HG03095 (cell line): ENCODE results near the gene SERPINE1.

Source experiments
- ATAC-seq: cut with Tn5 transposase; IDR thresholded peaks from one replicate; pipeline ENCODE4 v1.9.1; 2021; ENCODE audit warnings: moderate library complexity; ENCODE audit not compliant: unreplicated experiment

Gene SERPINE1

DNA sequence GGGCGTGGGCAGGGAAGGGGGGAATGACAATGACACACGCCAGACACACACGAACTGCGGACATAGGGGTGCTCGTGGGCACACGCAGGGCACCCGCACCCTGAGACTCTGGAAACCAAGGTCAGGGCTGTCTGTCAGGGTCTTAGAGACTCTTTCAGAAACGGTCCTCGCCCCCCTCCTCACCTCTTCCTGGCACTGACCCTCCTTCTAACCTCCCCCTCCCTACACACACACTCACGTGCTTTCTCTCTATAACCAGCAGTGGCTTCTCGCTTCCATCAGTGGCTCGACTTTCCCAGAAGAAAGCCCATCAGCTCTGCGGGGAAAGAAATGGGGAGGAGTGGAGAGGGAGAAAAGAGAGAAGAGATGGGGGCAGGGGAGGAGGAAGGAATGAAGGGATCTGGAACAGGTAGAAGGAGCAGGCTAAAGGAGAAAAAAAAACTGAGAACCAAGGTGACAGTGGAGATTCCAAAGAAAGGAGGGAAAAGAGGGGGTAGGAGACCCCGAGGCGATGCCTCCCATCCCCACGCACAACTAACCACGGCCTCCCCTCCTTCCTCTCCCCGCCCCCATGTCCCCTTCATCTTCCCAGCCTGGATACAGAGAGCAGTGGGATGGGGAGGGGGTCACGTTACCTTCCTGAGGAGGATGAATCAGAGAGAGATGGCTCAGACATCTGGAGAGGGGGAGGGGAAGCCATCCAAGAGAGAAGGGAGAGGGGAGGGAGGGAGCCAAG lies 40.2 kb downstream of the SERPINE1 start:
- no peak for ATAC-seq

DNA sequence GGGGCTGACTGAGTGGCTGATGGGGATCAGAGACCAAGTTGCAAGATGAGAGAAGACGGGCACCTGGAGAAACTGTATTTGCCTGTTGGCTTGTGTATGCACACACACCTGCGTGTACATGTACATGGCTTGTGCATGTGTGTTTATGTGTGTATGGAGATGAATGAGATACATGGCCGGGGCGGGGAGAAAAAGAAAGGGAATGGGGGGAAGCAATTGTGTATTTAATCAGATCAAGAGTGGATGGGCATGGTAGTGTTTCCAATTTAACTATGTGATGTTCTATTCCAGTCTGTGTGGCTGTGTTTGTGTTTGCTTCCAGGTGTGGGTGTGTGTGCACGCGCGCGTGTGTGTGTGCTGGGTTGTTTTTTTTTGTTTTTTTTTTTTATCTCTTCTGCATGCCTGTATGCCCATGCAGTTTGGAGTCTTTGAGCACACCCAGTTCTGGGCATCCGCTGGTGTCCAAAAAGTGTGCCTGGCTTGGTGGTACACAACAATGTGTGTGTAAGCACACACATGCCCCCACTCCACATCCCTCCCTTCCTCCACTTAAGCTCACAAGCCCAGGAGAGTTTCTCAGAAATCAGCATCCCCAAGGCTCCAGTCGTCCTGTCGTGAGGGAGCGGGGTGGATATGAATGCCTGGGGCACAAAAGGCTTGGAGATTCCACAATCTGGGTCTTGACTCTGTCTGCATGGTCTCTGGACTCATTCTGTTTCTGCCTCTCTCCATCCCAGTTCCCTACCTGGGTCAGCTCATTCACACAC lies 40.9 kb downstream of the SERPINE1 start:
- no peak for ATAC-seq

DNA sequence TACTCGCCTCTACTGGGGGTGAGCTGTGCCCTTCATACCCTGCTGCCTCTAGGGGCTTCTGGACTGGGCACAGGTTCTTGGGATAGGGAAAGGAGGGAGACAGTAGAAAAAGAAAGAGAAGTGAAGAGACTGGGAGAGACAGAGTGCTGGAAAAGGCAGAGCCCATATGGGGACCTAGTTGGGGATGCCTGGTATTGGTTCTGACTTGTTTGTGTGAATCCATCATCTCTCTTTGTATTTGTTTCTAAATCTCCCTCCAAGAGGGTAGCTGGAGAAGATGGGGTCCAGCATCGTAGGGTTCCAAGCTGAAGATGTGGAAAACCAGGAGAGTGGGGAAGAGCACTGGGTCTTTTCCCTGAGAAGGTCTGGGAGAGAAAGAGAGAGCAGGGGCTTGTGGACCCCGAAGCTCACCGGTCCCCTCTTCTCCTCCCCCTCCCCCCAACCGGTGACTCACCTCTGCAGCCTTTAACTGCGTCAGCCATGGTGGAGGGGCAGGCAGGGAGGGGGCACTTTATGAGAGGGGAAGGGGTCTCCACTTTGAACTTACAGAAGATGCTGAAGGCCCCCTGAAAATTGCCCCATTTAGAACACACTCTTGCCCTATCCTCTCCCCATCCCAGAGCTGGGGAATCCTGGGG lies 41.6 kb downstream of the SERPINE1 start:
- ATAC-seq, result no peak

DNA sequence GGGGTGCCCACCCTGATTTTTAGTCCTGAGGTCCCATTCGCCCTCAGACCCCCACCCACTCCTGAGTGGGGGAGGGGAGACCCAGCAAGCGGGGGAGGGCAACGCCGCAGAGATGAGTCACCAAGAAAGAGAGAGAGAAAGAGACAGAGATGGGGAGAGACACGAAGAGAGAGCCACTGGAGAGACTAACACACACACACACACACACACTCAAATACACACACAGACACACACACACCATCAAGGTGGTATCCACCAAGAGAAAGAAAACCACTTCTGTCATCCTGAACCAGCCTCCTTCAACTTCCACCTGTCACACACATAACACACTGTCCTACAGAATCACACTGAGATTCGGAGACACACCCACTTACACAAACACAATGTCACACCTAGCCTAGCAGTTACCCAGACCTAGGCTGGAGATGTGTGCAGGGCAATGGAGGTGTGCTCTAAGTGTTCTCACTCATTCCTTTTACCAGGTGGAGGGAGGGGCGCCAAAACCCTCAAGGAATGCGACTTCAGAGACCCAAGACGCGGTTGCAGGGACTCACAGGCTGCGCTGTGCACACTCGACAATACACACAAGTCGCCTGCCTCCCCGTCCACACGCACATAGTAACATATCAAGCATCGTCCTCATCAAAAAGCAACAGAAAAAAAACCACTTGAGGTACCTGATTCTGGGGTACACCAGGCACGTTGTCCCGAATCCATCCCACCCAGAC lies 42.4 kb downstream of the SERPINE1 start:
- ATAC-seq, result no peak

DNA sequence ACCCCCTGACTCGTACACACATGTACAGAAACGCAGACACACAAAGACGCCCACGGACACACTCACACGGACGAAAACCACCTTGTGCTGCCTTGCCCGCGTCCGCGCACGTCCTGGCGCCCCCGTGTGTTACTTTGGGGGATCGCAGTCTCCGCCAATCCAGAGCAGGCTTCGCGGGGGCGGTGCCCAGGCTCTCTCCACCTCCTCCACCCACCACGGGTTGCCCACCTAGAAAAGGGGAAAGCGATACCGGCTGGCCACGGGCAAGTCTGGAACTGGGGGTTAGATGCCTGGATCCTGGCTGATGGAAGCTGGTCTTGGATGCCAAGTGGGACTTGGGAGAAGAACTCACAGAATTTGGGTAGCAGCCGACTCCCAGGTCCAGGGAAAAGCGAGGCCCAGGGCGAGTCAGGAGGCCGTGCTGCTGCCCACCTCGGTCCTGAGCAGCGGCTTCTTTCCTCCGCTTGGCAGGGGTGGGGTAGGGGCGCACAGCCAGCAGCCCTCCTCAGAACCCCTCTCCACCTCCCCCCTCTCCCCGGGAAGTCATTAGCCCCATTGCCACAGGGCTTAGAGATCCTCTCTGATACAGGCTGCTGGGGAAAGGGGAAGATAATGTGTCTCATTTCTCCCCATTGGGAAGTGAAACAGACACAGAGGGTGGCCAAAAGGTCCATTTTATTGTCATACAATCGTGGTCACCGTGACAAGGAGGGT lies 43.1 kb downstream of the SERPINE1 start:
- ATAC-seq, result no peak

DNA sequence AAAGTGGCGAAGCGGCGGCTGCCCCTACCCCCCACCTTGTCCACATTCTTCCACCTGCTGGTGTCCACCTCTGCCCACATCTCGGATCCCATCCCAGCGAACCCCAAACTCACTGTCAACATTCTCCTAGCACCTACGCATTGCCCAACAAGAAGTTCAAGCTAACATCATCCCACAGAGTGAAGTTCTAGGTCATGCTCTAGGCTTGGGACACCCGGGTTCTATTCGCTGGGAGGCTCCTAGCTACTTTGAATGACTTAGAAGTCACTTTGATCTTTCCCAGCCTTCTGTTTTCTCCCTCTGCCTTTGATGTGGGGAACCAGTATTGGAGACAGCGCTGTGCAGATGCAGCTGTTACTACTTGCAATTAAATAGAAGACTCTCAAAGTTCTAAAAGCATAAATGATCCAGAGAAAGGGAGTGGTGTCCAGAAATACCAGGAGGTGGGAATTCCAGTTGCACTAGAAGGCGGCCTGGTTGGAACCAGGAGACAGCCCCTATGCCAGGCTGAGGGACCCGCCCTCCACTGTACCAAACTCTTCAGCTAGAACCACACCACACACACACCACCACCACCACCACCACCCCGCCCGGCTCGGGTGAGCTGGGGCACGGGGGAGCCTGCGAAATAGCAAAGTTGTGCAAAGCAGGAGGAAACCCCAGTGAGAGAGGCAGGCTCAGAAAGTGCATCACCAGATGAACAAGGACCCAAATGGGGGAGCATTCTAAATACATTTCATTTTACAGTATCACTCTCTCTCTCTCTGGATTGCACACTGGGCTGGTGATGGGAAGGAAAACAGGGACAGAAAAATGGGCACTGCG lies 43.9 kb downstream of the SERPINE1 start:
- ATAC-seq, result no peak

DNA sequence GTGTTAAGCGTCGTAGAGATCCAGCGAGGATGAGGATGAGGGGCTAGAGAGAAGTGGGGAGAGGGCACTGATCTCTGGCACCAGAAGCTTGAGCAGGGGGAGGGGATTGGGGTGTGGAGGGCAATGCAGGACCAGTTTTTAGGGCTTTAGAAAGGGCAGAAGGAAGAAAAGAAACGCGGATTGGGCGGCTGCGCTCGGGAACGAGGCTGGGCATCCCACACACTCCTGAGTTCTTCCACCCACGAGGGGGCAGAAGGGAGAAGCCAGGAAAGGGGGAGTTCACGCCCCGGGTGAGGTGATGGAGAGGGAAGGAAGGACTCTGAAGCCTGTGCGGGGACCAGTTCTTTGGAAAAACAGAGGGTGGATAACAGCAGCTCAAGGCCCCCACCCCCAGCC lies 44.5 kb downstream of the SERPINE1 start:
- ATAC-seq, result no peak

DNA sequence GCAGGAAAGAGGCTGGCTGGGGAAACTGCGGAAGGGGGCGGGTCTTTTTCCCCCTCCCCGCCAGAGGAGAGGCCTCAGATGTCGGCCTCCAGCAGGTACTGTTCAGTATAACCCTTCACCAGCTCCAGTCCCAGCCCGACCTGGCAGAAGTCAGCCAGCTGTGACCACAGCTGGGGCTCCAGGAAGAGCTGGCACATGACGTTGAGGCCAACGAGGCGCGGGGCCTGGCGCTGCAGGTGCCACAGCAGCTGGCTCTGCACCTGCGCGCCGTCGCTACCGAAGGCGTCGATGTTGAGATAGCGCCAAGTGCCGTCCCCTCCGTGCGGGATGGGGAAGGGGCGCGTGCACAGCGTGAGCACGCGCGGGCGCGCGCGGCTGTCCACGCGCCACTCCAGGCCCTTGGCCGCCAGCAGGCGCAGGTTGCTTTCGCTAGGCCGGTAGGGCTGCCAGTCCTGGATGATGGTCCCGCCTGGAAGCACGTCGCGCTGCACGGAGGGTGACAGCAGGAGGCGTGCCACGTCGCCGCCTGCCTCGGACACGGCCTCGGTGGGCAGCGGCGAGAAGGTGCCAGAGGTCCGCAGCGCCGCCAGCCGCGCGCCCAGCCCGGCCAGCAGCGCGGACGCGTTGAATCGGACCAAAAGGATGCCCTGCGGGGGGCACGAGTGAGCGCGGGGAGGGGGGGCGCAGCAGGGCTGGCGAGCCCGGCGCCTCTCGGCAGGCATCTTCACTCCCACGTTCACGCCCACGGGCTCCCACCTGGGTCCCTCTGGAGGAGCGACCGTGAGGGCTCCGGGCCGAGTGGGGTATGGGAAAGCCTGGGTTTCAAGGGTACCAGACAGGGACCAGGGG lies 45.3 kb downstream of the SERPINE1 start:
- ATAC-seq, result no peak

DNA sequence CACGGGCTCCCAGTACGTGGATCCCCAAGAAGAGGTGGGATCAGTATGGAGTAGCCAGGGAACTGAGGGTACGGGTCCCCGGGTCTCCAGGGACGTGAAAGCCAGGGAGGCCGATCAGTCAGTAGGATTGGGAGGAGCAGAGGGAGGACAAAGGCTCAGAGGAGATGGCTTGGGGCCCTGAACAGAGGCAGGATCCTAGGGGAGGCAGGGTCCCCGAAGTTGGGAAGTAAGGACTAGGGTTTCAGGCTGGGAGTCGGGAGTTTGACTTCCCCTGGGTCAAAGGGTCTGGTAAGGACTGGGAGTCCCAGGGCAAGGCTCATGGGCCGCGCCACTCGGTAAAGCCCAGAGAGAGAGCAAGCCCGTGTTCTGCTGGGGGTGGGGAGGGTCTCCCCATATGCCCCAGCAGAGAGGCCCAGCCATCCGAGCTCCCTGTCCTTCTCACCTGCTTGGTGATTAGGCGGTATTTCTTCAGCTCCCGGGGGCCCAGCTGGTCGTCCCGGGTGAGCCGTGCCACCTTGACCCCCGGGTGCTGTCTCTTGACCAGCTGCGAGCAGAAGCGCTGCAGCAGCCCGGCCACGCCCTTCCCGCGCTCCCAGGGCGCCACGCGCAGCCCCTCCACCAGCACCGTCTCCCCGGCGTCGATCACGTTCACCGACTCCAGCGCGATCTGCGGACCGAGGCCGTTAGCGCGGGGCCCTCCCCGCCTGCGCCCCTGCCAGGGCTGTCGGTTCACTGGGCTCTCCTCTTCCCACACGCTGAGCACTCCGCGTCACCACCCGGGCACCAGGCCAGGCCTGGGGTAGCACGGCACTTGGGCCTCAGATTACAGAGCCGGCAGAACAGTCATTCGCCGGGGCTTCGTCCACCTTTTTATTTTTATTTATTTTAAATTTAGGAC lies 46.2 kb downstream of the SERPINE1 start:
- no peak for ATAC-seq

DNA sequence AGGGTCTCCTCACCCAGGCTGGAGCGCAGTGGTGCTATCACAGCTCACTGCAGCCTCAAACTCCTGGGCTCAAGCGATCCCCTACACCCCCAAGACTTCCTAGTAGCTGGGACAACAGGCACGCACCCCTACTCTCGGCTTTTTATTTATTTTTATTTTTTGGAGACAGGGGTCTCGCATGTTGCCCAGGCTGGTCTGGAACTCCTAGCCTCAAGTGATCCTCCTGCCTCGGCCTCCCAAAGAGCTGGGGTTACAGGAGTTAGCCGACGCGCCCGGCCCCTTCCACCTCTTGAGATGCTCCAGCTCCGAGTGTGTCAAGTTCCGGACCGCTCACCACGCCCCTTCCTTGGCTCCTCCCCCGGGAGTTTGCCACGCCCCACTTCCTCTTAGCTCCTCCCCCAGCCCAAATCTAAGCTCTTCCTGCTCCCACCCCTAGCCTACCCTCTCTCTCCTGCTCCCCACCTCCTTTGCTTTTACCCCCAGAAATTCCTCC lies 46.9 kb downstream of the SERPINE1 start:
- ATAC-seq, result no peak

DNA sequence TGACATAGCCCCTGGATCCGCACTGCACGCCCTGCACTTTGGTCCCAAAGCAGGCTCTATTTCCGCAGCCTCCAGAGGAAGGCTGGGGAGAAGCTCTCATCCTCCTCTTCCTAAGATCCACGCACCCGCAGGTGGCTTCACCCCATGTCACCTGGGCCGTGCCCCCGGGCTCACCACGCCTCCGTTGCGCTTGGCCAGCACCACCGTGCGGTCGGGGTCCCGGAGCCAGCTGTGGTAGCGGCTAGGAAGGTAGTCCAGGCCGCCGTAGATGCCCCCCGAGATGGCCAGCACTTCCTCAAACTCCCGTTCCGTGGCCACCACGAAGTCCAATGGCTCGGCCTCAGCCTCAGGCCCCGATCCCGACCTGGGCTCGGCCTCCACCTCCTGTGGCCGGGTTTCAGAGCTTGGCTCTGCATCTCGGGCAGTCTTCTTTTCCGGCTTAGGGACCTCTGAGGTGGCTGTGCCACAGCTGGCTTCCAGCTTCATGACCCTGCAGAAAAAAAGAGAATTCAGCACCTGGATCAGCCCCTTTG lies 47.5 kb downstream of the SERPINE1 start:
- no peak for ATAC-seq

DNA sequence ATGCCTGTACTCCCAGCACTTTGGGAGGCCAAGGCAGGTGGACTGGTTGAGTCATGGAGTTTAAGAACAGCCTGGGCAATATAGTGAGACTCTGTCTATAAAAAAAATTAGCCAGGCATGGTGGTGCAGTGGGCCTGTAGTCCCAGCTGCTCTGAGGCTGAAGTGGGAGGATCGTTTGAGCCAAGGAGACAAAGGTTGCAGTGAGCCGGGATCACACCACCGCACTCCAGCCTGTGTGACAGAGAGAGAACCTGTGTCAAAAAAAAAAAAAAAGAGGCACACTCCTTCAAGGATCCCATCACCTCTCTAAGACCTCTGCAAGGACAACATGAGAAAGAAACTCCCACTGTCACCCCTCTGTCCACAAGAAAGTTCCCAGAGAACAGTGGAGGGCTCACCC lies 48.8 kb downstream of the SERPINE1 start:
- ATAC-seq, result no peak

DNA sequence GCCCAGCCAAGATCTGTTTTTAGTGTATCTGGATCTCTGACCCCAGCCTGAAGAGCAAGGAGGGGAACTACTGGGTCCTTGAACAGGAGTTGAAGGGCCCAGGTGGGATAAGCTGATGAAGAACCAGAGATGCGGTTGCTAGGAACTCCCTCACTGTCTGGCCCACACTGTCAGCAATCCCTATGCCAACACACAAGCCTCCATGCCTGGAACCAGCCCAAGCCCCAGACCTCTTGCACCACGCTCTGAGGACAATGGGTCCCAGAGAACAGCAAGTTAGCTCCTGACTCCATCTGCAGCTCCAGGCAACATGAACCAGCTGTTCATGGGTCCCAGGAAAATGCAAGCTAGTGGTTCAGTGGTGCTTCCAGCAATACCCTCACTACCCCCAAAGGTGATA lies 50.7 kb downstream of the SERPINE1 start:
- no peak for ATAC-seq

DNA sequence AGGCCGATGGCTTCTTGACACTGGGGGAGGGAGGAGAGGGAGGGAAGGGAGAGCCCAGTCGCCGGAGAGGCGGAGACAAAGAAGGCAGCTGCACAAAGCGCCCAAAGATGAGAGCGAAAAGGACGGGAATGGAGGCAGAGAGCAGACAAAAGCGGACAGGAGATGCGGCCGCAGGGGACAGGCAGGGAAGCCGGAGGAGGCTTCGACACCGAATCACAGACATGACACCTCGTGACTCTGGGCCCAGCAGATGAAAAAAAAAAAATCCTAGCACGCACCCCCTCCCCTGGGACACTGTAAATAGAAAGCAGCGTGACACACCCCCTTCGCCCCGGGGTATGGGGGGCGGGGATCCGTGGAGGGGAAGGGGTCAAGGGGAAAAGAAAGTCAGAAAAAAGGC lies 52.2 kb downstream of the SERPINE1 start:
- no peak for ATAC-seq

DNA sequence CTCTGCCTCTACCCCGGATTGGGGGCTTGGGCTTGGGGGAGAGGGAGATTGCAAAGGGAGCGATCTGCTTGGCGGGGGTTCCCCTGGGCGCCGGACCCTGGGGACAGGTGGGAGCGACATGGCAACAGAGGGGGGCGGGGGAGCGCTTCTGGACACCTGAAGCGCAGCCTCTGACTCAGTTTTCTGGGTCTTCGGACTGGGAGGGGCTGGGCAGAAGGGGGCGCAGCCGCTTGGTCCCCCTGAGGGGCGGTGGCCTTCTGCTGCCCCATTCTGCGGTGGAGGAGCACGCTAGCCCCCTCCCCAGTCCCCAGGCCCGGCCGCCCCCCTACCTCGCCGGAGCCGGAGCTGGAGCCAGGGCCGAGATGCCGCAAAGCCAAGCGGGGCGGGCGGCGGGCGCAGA lies 52.8 kb downstream of the SERPINE1 start:
- no peak for ATAC-seq

DNA sequence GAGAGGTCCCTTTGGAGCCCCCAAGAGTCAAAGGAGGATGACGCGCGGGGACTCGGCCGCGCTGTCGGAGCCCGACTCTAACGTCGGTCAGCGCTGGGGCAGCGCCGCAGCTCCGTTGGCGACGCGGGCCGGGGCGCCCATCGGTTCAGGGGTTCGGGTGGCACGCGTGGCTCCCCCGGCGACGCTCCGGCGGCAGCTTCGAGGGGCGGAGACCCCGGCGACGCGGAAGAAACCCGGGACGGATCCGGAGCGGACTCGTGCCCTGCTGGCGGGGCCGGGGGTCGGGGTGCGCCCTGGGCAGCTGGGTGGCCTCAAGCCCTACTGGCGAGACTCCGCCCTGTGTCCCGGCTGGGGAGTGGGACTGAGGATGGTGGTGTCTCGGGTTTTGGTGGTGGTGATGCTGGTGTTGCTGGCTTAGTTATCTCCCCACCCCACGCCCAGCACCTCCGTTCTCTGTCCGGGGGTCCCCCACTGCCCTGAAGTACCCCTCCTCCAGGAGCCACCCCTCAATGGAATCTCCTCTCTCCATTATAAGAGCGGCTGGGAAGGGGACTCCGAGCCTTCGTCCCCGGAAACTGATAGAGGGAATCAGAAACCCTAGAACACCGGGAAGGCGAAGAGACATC lies 53.3 kb downstream of the SERPINE1 start, which contains the start of gene NAT16:
Gene NAT16, minus strand, starts transcription at position 164 of the 626 bp plus-strand sequence. CDS start 5,486 bp downstream, outside the sequence.
- no peak for ATAC-seq

DNA sequence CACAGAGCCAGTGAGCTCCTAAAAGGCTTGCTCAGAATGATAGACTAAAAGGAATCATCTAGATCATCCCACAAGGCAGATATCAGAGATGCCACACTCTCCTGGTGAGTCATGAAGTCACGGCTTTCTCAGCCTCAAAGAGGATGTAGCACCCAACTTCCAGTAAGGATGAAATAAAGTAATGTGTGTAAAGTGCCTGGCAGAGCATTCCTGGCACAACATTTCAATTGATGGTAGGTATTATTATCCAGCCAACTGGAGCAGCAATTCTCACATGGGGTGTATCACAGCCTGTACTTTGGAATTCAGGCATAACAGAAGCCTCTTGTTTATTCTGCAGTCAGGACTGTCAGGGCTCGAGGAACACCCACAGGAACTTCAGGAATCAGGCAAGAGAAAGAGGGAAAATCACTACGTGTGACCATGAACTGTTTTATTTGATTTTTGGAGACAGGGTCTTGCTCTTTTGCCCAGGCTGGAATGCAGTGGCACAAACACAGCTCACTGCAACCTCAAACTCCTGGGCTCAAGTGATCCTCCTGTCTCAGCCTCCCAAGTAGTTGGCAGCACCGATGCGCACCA lies 58.4 kb downstream of the SERPINE1 start:
- no peak for ATAC-seq
